SH-SY5Y (cell line): ENCODE data around the gene TDRD12.

Experiments
- GATA2 ChIP-seq: IDR thresholded peaks from 2 replicates; pipeline ENCODE4 v1.6.1; 2011; ENCODE audit warnings: mild to moderate bottlenecking, low read depth, low read length
- GATA3 ChIP-seq: IDR thresholded peaks from 2 replicates; pipeline ENCODE4 v1.6.1; 2011; ENCODE audit warnings: low read depth, mild to moderate bottlenecking, low read length, moderate library complexity

Gene TDRD12

GRCh38 chr19:32719611-32720059 is at the start of gene TDRD12:
TSS of gene TDRD12 (plus strand) at chr19:32719767. CDS start at chr19:32720073, 306 bp downstream.
- TF ChIP-seq GATA3, result no peak
- no peak for TF ChIP-seq GATA2

GRCh38 chr19:32671883-32672593 is 47.5 kb upstream of the TDRD12 start:
- TF ChIP-seq GATA3 (no peak), GATA2 (no peak)

- no peak for TF ChIP-seq GATA3
- no peak for TF ChIP-seq GATA2
These were observed 46.7 kb upstream of the TDRD12 start for GRCh38 chr19:32672841-32673240.

GRCh38 chr19:32673573-32673972 is 46.0 kb upstream of the TDRD12 start:
- no peak for TF ChIP-seq GATA2
- TF ChIP-seq GATA3, result no peak

- TF ChIP-seq GATA2 (no peak), GATA3 (no peak)
These were observed 45.2 kb upstream of the TDRD12 start for GRCh38 chr19:32674153-32674930.

GRCh38 chr19:32674931-32675719 is 44.4 kb upstream of the TDRD12 start, which contains the start of gene ANKRD27:
TSS of gene ANKRD27 (minus strand) at chr19:32675180. CDS start at chr19:32659015, 16,165 bp downstream.
- no peak for TF ChIP-seq GATA2
- TF ChIP-seq GATA3, result no peak

- TF ChIP-seq GATA2 (no peak), GATA3 (no peak)
These were observed 43.8 kb upstream of the TDRD12 start, which contains the start of gene RGS9BP for GRCh38 chr19:32675720-32676185. TSS of gene RGS9BP (plus strand) at chr19:32675848. CDS start at chr19:32676264, 416 bp downstream.

- TF ChIP-seq GATA2, result no peak
- no peak for TF ChIP-seq GATA3
These were observed 43.2 kb upstream of the TDRD12 start for GRCh38 chr19:32676186-32676894.

- TF ChIP-seq GATA2 (no peak), GATA3 (no peak)
These were observed 42.6 kb upstream of the TDRD12 start for GRCh38 chr19:32676895-32677359.

- TF ChIP-seq GATA2 (no peak), GATA3 (no peak)
These were observed 41.9 kb upstream of the TDRD12 start for GRCh38 chr19:32677657-32678056.

- TF ChIP-seq GATA3 (no peak), GATA2 (no peak)
These were observed 38.6 kb upstream of the TDRD12 start for GRCh38 chr19:32680986-32681385.

GRCh38 chr19:32682317-32682716 is 37.2 kb upstream of the TDRD12 start:
- TF ChIP-seq GATA3 (no peak), GATA2 (no peak)

GRCh38 chr19:32686847-32687475 is 32.6 kb upstream of the TDRD12 start:
- TF ChIP-seq GATA2 (no peak), GATA3 (no peak)
